LNCAP (cell line): ENCODE data around the gene SARS1.

Experiments
- CTCF ChIP-seq: fragments of 450-650 bp; IDR thresholded peaks from 2 replicates; pipeline ENCODE4 v1.5.1; 2017; ENCODE audit warnings: mild to moderate bottlenecking

The SARS1 gene

GRCh38 chr1:109270623-109271317 is 57.1 kb downstream of the SARS1 start:
- no peak for TF ChIP-seq CTCF

GRCh38 chr1:109271458-109271857 is 57.7 kb downstream of the SARS1 start:
- no peak for TF ChIP-seq CTCF

- TF ChIP-seq CTCF, result no peak
Measured at GRCh38 chr1:109272021-109272799, 58.5 kb downstream of the SARS1 start.

GRCh38 chr1:109272831-109273547 is 59.3 kb downstream of the SARS1 start:
- no peak for TF ChIP-seq CTCF

GRCh38 chr1:109273570-109274288 is 60.0 kb downstream of the SARS1 start:
- no peak for TF ChIP-seq CTCF

GRCh38 chr1:109274533-109275476 is 61.1 kb downstream of the SARS1 start:
- no peak for TF ChIP-seq CTCF
